HG02852 (cell line): Measurements from ENCODE around the gene IL17RD.

ENCODE experiments used
- ATAC-seq: cut with Tn5 transposase; IDR thresholded peaks from one replicate; pipeline ENCODE4 v1.9.1; 2021; ENCODE audit warnings: mild to moderate bottlenecking, moderate library complexity; ENCODE audit not compliant: unreplicated experiment

The IL17RD gene

GRCh38 chr3:57069503-57069902, 95.7 kb downstream of the IL17RD start:
- ATAC-seq, result no peak

GRCh38 chr3:57068437-57069089, 96.6 kb downstream of the IL17RD start:
- peak; percentile 99 for ATAC-seq

GRCh38 chr3:57066471-57066870, 98.7 kb downstream of the IL17RD start:
- no peak for ATAC-seq

DNA sequence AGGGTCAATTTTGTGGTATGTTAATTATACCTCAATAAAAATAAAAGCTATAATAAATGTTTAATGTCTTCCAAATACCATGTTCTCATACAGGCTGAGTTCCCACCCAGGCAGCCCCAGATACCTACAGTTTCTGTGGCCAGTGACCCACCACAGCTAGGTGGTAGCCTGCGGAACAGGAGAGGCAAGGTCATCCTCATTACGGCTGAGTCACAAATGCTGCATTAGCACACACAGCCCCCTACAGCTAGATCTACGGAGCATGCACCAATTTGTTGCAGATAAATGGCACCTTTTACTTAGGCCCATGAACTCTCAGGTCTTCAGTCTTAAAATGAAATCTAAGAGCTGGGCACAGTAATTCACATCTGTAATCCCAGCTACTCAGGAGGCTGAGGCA, 99.6 kb downstream of the IL17RD start:
- ATAC-seq, result no peak

- ATAC-seq, result no peak
These were observed 100.6 kb downstream of the IL17RD start for GRCh38 chr3:57064572-57064971.

GRCh38 chr3:57064001-57064400, 101.2 kb downstream of the IL17RD start:
- ATAC-seq, result no peak

DNA sequence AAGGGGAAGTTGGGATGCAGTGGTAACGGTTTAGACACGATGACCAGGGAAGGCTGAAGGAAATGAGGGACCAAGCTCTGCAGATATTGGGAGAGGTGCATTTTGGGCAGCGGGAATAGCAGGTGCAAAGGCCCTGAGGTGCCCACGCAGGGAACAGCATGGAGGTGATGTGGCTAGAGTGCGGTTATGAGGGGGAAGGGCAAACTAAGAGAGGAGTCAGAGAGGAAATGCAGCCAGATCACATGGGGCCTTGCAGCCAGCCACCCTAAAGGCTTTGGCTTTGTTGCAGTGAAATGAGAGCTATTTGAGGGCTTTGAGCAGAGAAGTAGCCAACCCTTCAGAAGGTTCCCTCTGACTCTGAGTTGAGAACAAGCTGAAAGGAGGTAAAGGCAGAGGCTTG, 102.1 kb downstream of the IL17RD start:
- ATAC-seq, result no peak

DNA sequence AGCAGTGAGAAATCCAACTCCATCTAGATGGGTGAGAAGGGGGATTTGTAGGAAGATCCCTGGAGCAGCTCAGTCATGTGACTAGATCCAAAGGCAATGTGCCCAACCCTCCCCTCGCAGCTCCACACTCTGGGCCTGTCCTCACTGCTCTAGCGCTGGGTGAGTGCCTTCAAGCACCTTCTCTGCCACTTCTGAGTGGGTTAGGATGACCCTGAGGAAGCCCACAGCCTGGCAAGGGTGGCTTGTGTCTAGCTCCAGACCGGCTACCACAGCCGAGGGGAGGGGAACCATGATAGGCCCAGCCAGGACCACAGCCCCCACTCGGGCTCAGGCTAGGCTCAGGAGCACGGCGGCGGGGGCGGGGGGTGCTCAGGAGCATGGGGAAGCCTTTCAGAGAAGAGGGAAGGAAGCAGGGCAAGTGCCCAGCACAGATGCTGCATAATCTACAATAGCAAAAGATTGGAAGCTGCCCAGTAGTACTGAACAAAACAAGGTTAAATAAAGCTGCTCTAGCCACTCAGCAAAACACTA, 103.0 kb downstream of the IL17RD start:
- no peak for ATAC-seq

GRCh38 chr3:57061556-57061955, 103.6 kb downstream of the IL17RD start:
- no peak for ATAC-seq

- ATAC-seq, result no peak
These were observed 104.9 kb downstream of the IL17RD start, which contains the start of gene SPATA12 for GRCh38 chr3:57060089-57060821. Gene SPATA12, plus strand, starts transcription at chr3:57060664. Its CDS starts 13,031 bp downstream, at chr3:57073695.

GRCh38 chr3:57059411-57059810, 105.7 kb downstream of the IL17RD start:
- no peak for ATAC-seq

- no peak for ATAC-seq
These were observed 107.8 kb downstream of the IL17RD start for GRCh38 chr3:57057351-57057750.

DNA sequence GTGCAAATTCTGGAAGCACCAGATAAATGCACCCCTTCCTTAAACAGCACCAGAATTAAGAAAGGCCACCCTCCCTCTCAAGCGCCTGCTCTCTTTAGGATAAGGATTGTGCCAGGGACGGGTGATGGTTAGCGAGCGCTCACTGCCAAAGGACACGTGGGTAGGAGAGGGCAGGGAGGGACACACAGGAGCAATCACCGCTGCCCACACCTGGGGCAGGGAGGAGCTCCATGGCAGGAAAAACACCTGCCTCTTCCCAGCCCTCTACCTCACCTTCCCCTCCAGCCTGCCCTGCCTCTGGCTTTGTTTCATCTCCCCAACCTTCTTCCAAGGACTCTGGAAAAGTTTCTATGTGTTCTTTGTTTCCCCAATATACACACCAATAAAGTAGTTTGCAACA, 112.0 kb downstream of the IL17RD start:
- ATAC-seq, result no peak

GRCh38 chr3:57052662-57053061, 112.5 kb downstream of the IL17RD start:
- no peak for ATAC-seq

DNA sequence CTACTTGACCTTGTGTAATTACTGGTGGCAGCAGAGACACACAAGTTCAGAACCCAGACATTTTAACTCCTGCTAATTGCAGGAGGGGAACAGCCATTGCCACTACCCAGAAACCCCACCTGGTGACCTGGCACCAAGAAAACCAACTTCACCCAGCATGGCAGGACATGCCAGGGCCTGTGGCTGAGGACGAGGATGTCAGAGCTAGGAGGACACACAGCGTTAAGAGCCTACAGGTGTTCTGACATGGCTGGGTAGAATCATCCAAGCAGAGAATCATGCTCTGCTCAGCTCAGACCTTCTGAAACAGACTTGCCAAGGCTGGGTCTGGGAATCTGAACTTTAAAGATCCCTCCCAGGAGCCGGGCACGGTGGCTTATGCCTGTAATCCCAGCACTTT, 116.4 kb downstream of the IL17RD start:
- no peak for ATAC-seq

- no peak for ATAC-seq
These were observed 117.0 kb downstream of the IL17RD start for GRCh38 chr3:57048052-57048671.

- no peak for ATAC-seq
These were observed 118.9 kb downstream of the IL17RD start for GRCh38 chr3:57046101-57046765.

DNA sequence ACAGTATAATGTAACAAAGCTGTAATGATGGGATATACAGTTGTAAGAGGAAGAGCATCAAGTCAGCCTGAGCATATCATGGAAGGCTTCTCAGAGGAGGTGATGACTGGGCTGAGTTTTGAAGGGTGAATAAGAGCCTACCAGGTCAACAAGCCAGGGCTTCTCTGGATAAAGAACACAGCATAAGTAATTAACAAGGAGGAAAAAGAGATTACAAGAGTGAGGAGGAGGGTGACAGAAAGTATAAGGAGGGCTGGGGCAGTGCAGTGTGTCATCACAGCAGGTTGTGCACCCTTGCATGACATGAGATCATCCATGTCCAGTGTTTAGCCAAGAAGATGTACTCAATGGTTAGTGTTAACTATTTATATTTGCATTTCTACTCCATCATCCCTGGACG, 121.6 kb downstream of the IL17RD start:
- no peak for ATAC-seq

DNA sequence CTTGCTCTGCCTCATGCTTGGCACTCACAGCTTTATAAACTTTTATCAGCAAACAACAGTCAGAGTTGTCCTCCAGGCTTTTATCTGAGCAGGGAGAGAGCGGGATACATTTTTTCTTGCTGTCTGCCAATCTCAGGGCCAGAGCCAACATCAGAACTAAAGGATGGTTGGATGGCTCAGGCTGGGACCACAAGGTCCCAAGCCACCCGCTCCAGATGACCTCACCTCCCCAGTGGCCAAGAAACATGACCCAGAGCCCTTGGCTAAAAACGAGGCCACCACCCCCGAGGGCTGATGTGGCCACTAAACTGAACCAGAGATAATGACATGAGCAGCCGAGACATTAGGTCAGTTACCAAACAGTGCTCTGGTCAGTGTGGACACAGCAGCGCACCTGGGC, 123.5 kb downstream of the IL17RD start:
- ATAC-seq, result no peak
